Kidney (tissue), 14 donors: Measurements from ENCODE around the gene VCPKMT. TPM values are rescaled to one million over a fixed set of nuclear protein-coding genes. Genes with fewer than 3 reads are reported as not detected.
A peak's percentile ranks its signal among the peaks of the same experiment; 100 is the strongest.

Experiments used
- DNase-seq, 5 donors: peaks; one replicate each; pipeline ENCODE4 v3.0.0-alpha.2; 2013 to 2020
- FAIRE-seq: peaks from 2 replicates; lab custom pipeline; 2012; peaks lifted over from hg19 to GRCh38; lab: Jason Lieb, UNC
- H3K27ac ChIP-seq, 2 donors: one replicate each; pipeline ENCODE4 v1.7.0; 2013; ENCODE audit warnings: low read depth in 2 of 2, low read length in 2 of 2, inconsistent platforms in 1 of 2
- H3K27me3 ChIP-seq: one replicate; pipeline ENCODE4 v1.7.1; 2013; ENCODE audit warnings: low read length, inconsistent platforms; ENCODE audit not compliant: control insufficient read depth, insufficient read depth
- H3K36me3 ChIP-seq, 3 donors: one replicate each; pipeline versions ENCODE4 v1.7.0 to v1.7.1; 2013; ENCODE audit warnings: low read length in 3 of 3, control low read depth in 1 of 3, inconsistent platforms in 1 of 3; ENCODE audit not compliant: insufficient read depth in 3 of 3, control insufficient read depth in 2 of 3
- H3K4me1 ChIP-seq, 3 donors: one replicate each; pipeline versions ENCODE4 v1.7.0 to v1.7.1; 2013; ENCODE audit warnings: low read length in 3 of 3, inconsistent platforms in 1 of 3, low read depth in 1 of 3; ENCODE audit not compliant: control insufficient read depth in 2 of 3, insufficient read depth in 2 of 3
- H3K4me3 ChIP-seq, 3 donors: one replicate each; pipeline versions ENCODE4 v1.7.0 to v1.8.1; 2013; ENCODE audit warnings: low read length in 3 of 3, control low read depth in 1 of 3, inconsistent platforms in 1 of 3
- H3K9ac ChIP-seq, 3 donors: one replicate each; pipeline versions ENCODE4 v1.7.0 to v1.7.1; 2013; ENCODE audit warnings: low read length in 3 of 3, control low read depth in 1 of 3, inconsistent platforms in 1 of 3
- H3K9me3 ChIP-seq, 3 donors: one replicate each; pipeline versions ENCODE4 v1.7.0 to v1.7.1; 2013; ENCODE audit warnings: low read length in 3 of 3, control low read depth in 1 of 3, inconsistent platforms in 1 of 3; ENCODE audit not compliant: control insufficient read depth in 2 of 3, insufficient read depth in 1 of 3
- intact Hi-C: fragments of 100-400 bp; cut with DNase I; formaldehyde crosslinking; loops from one replicate; pipeline ENCODE4 v1.11.1; 2022
- polyA plus RNA-seq: library from polyadenylated mRNA; stranded (reverse); fragments of 350-450 nt; fragmentation: Illumina TruSeq; extraction: RNeasy Lipid Tissue Mini Kit (QIAGEN cat#74804); gene quantifications from one replicate; pipeline ENCODE4 v1.2.3, GENCODE V29; 2014; ENCODE audit warnings: low read depth, low replicate concordance; ENCODE audit not compliant: insufficient read depth
- total RNA-seq: library from RNA; stranded (reverse); fragmentation: NEBNext Ultra II Directional; extraction: Animal tissue kit (Norgen Biotek cat#: 25700); gene quantifications from one replicate; pipeline ENCODE4 v1.2.1, GENCODE V29; 2021
- TF ChIP-seq, protein P1 (sequence below): IDR thresholded peaks from 3 replicates; pipeline ENCODE4 v1.5.1; 2012; ENCODE audit warnings: mild to moderate bottlenecking, moderate library complexity, borderline replicate concordance; ENCODE audit not compliant: insufficient read depth; ENCODE audit errors: extremely low read depth
- donor health status: control.
- donor health status: control.
- donor health status: control.
- donor health status: control.
- donor health status: control.
- donor health status: DM: yes; HTN: yes; CAD: no.
- donor health status: Normal renal cell carcinoma (clear cell type).

The VCPKMT gene
- total and polyA plus RNA-seq, 2 donors from 2014 or later = 8.0 to 8.3 TPM

DNA sequence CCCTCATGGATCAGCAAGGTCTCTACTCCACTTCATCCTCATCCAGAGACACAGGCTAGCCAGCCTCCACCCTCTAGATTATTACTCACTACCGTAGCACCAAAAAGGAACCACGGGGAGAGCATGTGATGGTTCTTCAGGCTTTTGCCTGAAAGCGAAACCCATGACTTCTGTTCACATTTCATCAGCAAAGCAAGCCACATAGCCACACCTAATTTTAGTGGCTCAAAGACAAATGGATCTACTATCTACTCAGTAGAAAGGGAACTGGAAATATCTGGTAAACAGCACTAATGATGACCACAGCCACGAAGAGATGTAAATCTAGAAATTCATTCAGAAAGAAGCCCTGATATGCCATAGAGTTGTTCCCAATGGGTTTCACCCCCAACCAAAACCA is 51.4 kb downstream of the VCPKMT start:
- Histone ChIP-seq H3K9me3 (no peaks in the 10 kb centered on the region), H3K4me1 (peaks cover 5 to 21% (median 20%) of the 10 kb centered on the region in 3 donors), H3K27me3 (no peaks in the 10 kb centered on the region), H3K36me3 (no peaks in the 10 kb centered on the region), H3K27ac (no peak overlapping the region), H3K9ac (no peak overlapping the region), H3K4me3 (no peak overlapping the region)
- DNase-seq (no peak), FAIRE-seq (no peak)
- intact Hi-C loops = no loop called here
- TF ChIP-seq, protein P1, sequence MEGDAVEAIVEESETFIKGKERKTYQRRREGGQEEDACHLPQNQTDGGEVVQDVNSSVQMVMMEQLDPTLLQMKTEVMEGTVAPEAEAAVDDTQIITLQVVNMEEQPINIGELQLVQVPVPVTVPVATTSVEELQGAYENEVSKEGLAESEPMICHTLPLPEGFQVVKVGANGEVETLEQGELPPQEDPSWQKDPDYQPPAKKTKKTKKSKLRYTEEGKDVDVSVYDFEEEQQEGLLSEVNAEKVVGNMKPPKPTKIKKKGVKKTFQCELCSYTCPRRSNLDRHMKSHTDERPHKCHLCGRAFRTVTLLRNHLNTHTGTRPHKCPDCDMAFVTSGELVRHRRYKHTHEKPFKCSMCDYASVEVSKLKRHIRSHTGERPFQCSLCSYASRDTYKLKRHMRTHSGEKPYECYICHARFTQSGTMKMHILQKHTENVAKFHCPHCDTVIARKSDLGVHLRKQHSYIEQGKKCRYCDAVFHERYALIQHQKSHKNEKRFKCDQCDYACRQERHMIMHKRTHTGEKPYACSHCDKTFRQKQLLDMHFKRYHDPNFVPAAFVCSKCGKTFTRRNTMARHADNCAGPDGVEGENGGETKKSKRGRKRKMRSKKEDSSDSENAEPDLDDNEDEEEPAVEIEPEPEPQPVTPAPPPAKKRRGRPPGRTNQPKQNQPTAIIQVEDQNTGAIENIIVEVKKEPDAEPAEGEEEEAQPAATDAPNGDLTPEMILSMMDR = no peak

DNA sequence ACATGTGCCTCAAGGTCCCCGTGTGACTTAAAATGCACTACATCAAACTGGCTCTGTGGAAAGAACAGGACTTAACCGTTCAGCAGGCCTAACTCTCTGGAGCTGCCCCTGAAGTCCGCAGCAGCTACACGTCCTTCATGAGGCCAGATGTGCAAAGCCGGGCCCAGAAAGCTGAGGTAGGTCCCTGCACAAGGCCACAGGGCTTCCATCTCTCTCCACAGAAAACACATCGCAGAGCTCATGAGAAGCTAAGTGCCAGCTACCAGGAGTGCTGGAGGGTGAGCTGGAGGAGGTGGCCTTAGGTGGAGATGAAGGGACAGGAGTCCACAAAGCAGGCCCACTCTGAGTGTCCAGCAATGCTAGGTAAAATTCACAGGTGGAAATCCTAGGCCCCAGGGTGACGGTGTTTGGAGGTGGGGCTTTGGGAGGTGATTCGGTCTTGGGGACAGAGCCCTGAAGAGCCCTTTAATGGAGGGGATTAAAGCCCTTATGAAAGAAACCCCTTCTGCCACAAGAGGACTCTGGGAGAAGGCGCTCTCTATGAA is 52.4 kb downstream of the VCPKMT start:
- Histone ChIP-seq H3K9me3 (no peaks in the 10 kb centered on the region), H3K9ac (no peak overlapping the region), H3K36me3 (no peaks in the 10 kb centered on the region), H3K27ac (no peak overlapping the region), H3K27me3 (no peaks in the 10 kb centered on the region), H3K4me3 (no peak overlapping the region), H3K4me1 (peaks cover 5 to 21% (median 20%) of the 10 kb centered on the region in 3 donors)
- TF ChIP-seq, protein P1 = no peak
- FAIRE-seq (no peak), DNase-seq (no peak)
- intact Hi-C loops = no loop called here

GRCh38 chr14:50062438-50063085 is 53.8 kb downstream of the VCPKMT start:
- peak overlapping the region in 1 of 3 donors; percentile 28 for H3K9ac ChIP-seq
- intact Hi-C loops = no loop called here
- no peak for FAIRE-seq

More at GRCh38 chr14:50062438-50063085, 53.8 kb downstream of the VCPKMT start:
- peak in 4 of 5 donors; percentile 60 to 80 (median 64) for DNase-seq
- no peaks in the 10 kb centered on the region for H3K27me3 ChIP-seq
- TF ChIP-seq, protein P1 = no peak
- H3K4me1 ChIP-seq = peaks cover 5 to 21% (median 20%) of the 10 kb centered on the region in 3 donors
- H3K4me3 ChIP-seq = no peak overlapping the region
- no peaks in the 10 kb centered on the region for H3K9me3 ChIP-seq
- no peaks in the 10 kb centered on the region for H3K36me3 ChIP-seq
- H3K27ac ChIP-seq = peak overlapping the region; percentile 76 to 84
